ENCODE results near the gene CNTNAP5.

The CNTNAP5 gene

DNA sequence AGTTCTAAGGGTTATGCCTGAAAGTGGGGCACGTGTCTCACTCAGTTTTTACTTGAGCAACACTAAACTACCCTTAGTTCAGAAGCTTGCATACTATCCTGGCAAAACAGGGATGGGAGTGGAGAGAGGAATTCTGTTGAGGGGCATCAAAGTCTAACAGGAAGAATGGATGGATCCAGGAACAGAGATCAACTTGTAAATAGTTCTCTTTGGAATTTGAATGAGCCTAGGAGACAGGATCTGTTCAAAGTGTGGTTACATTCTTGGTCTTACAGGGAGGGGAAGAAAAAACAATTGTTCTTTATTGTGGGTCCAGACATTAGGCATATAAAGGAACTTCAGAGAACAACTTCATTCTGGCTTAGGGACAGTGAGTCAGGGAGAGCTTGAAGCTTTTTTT is 560.2 kb downstream of the CNTNAP5 start:
- no peak for ATAC-seq
- no peak for TF ChIP-seq BACH2 (CRISPR knock-in tag; IDR thresholded peaks at IDR 0.05; ENCODE audit: borderline replicate concordance)
- TF ChIP-seq PPARA (CRISPR knock-in tag; IDR thresholded peaks at IDR 0.05; ENCODE audit: borderline replicate concordance), result no peak
- no peak for TF ChIP-seq ISL1 (CRISPR knock-in tag; IDR thresholded peaks at IDR 0.05)
- TF ChIP-seq CSDC2 (CRISPR knock-in tag; IDR thresholded peaks at IDR 0.05), result no peak
- TF ChIP-seq ZFP3 (CRISPR knock-in tag; IDR thresholded peaks at IDR 0.05), result no peak
- TF ChIP-seq TCF4 (CRISPR knock-in tag; IDR thresholded peaks at IDR 0.05; ENCODE audit: borderline replicate concordance), result no peak
- TF ChIP-seq, protein P1, sequence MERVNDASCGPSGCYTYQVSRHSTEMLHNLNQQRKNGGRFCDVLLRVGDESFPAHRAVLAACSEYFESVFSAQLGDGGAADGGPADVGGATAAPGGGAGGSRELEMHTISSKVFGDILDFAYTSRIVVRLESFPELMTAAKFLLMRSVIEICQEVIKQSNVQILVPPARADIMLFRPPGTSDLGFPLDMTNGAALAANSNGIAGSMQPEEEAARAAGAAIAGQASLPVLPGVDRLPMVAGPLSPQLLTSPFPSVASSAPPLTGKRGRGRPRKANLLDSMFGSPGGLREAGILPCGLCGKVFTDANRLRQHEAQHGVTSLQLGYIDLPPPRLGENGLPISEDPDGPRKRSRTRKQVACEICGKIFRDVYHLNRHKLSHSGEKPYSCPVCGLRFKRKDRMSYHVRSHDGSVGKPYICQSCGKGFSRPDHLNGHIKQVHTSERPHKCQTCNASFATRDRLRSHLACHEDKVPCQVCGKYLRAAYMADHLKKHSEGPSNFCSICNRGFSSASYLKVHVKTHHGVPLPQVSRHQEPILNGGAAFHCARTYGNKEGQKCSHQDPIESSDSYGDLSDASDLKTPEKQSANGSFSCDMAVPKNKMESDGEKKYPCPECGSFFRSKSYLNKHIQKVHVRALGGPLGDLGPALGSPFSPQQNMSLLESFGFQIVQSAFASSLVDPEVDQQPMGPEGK (CRISPR knock-in tag; IDR thresholded peaks at IDR 0.05; ENCODE audit: borderline replicate concordance), result no peak
- TF ChIP-seq, protein P2, sequence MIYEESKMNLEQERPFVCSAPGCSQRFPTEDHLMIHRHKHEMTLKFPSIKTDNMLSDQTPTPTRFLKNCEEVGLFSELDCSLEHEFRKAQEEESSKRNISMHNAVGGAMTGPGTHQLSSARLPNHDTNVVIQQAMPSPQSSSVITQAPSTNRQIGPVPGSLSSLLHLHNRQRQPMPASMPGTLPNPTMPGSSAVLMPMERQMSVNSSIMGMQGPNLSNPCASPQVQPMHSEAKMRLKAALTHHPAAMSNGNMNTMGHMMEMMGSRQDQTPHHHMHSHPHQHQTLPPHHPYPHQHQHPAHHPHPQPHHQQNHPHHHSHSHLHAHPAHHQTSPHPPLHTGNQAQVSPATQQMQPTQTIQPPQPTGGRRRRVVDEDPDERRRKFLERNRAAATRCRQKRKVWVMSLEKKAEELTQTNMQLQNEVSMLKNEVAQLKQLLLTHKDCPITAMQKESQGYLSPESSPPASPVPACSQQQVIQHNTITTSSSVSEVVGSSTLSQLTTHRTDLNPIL (CRISPR knock-in tag; IDR thresholded peaks at IDR 0.05; ENCODE audit: low read depth), result no peak
- no peak for TF ChIP-seq SNAI2 (CRISPR knock-in tag; IDR thresholded peaks at IDR 0.05)
- no peak for TF ChIP-seq ZC3H10 (CRISPR knock-in tag; IDR thresholded peaks at IDR 0.05)

DNA sequence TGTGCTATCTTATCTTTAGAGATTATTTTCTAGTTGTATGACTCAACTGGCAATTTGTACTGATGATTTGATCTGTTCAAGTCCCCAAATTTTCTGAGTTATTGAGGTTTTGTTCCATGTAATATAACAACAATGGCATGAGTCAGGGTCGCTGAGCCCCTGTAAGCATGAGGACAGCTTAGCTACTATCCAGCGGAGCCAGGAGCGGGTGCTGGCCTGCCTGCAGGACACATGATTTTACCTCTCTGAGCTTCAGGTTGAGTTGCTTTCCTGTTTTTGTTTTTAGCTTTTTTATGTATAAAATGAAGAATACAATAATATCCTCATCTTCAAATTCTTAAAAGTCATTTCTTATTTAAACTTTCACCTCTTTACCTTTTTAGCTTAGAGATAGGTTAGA is 561.1 kb downstream of the CNTNAP5 start:
- TF ChIP-seq, protein P1 (CRISPR knock-in tag; IDR thresholded peaks at IDR 0.05; ENCODE audit: borderline replicate concordance), result no peak
- TF ChIP-seq ZFP3 (CRISPR knock-in tag; IDR thresholded peaks at IDR 0.05) (no peak), ESRRG (CRISPR knock-in tag; IDR thresholded peaks at IDR 0.05) (no peak), TCF4 (CRISPR knock-in tag; IDR thresholded peaks at IDR 0.05; ENCODE audit: borderline replicate concordance) (no peak), ZC3H10 (CRISPR knock-in tag; IDR thresholded peaks at IDR 0.05) (no peak), ZNF70 (CRISPR knock-in tag; IDR thresholded peaks at IDR 0.05) (no peak), OSR1 (CRISPR knock-in tag; IDR thresholded peaks at IDR 0.05) (no peak), PPARA (CRISPR knock-in tag; IDR thresholded peaks at IDR 0.05; ENCODE audit: borderline replicate concordance) (no peak), ARNTL (CRISPR knock-in tag; IDR thresholded peaks at IDR 0.05; ENCODE audit: borderline replicate concordance, low read depth) (no peak), GLIS3 (CRISPR knock-in tag; IDR thresholded peaks at IDR 0.05) (no peak), ZFP30 (CRISPR knock-in tag; IDR thresholded peaks at IDR 0.05) (no peak), ZNF8 (CRISPR knock-in tag; IDR thresholded peaks at IDR 0.05) (no peak)
- TF ChIP-seq, protein P2 (CRISPR knock-in tag; IDR thresholded peaks at IDR 0.05; ENCODE audit: low read depth), result no peak
- TF ChIP-seq, protein P3, sequence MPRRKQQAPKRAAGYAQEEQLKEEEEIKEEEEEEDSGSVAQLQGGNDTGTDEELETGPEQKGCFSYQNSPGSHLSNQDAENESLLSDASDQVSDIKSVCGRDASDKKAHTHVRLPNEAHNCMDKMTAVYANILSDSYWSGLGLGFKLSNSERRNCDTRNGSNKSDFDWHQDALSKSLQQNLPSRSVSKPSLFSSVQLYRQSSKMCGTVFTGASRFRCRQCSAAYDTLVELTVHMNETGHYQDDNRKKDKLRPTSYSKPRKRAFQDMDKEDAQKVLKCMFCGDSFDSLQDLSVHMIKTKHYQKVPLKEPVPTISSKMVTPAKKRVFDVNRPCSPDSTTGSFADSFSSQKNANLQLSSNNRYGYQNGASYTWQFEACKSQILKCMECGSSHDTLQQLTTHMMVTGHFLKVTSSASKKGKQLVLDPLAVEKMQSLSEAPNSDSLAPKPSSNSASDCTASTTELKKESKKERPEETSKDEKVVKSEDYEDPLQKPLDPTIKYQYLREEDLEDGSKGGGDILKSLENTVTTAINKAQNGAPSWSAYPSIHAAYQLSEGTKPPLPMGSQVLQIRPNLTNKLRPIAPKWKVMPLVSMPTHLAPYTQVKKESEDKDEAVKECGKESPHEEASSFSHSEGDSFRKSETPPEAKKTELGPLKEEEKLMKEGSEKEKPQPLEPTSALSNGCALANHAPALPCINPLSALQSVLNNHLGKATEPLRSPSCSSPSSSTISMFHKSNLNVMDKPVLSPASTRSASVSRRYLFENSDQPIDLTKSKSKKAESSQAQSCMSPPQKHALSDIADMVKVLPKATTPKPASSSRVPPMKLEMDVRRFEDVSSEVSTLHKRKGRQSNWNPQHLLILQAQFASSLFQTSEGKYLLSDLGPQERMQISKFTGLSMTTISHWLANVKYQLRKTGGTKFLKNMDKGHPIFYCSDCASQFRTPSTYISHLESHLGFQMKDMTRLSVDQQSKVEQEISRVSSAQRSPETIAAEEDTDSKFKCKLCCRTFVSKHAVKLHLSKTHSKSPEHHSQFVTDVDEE (CRISPR knock-in tag; IDR thresholded peaks at IDR 0.05), result no peak
- TF ChIP-seq, protein P4, sequence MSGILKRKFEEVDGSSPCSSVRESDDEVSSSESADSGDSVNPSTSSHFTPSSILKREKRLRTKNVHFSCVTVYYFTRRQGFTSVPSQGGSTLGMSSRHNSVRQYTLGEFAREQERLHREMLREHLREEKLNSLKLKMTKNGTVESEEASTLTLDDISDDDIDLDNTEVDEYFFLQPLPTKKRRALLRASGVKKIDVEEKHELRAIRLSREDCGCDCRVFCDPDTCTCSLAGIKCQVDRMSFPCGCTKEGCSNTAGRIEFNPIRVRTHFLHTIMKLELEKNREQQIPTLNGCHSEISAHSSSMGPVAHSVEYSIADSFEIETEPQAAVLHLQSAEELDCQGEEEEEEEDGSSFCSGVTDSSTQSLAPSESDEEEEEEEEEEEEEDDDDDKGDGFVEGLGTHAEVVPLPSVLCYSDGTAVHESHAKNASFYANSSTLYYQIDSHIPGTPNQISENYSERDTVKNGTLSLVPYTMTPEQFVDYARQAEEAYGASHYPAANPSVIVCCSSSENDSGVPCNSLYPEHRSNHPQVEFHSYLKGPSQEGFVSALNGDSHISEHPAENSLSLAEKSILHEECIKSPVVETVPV (CRISPR knock-in tag; IDR thresholded peaks at IDR 0.05), result no peak
- TF ChIP-seq, protein P5, sequence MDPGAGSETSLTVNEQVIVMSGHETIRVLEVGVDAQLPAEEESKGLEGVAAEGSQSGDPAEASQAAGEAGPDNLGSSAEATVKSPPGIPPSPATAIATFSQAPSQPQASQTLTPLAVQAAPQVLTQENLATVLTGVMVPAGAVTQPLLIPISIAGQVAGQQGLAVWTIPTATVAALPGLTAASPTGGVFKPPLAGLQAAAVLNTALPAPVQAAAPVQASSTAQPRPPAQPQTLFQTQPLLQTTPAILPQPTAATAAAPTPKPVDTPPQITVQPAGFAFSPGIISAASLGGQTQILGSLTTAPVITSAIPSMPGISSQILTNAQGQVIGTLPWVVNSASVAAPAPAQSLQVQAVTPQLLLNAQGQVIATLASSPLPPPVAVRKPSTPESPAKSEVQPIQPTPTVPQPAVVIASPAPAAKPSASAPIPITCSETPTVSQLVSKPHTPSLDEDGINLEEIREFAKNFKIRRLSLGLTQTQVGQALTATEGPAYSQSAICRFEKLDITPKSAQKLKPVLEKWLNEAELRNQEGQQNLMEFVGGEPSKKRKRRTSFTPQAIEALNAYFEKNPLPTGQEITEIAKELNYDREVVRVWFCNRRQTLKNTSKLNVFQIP (CRISPR knock-in tag; IDR thresholded peaks at IDR 0.05; ENCODE audit: borderline replicate concordance, low read depth), result no peak
- no peak for ATAC-seq

Measured in SK-N-SH treated with all-trans-retinoic acid at 6 μM for 48 hours (cell line).